Smooth muscle cell (in vitro differentiated cells): ENCODE measurements around the gene IGFBP2. TPM values are rescaled to one million over a fixed set of nuclear protein-coding genes. Genes with fewer than 3 reads are reported as not detected.
A peak's percentile ranks its signal among the peaks of the same experiment; 100 is the strongest.

Source experiments
- DNase-seq: peaks from one replicate; lab custom pipeline; 2025; ENCODE audit not compliant: unreplicated experiment; lab: John Stamatoyannopoulos, UW
- H2AFZ ChIP-seq: fragments of 200-600 bp; sonication (generic); 2 replicates; pipeline ENCODE4 v1.6.0; 2016; ENCODE audit warnings: antibody characterized with exemption, low read depth, mild to moderate bottlenecking
- H3F3A ChIP-seq: fragments of 200-600 bp; sonication (generic); 2 replicates; pipeline ENCODE4 v1.6.0; 2017; ENCODE audit warnings: antibody characterized with exemption, low read depth
- H3K27ac ChIP-seq: fragments of 200-600 bp; sonication (generic); 2 replicates; pipeline ENCODE4 v1.5.1; 2016; ENCODE audit warnings: low read depth, mild to moderate bottlenecking
- H3K27me3 ChIP-seq: fragments of 200-600 bp; sonication (generic); 2 replicates; pipeline ENCODE4 v1.6.1; 2016; ENCODE audit warnings: low read depth, mild to moderate bottlenecking
- H3K36me3 ChIP-seq: fragments of 200-600 bp; sonication (generic); 2 replicates; pipeline ENCODE4 v1.5.1; 2016; ENCODE audit warnings: low read depth
- H3K4me1 ChIP-seq: fragments of 200-600 bp; sonication (generic); 2 replicates; pipeline ENCODE4 v1.5.1; 2016; ENCODE audit warnings: low read depth
- H3K4me2 ChIP-seq: fragments of 200-600 bp; sonication (generic); 2 replicates; pipeline ENCODE4 v1.6.0; 2016; ENCODE audit warnings: mild to moderate bottlenecking
- H3K4me3 ChIP-seq: fragments of 200-600 bp; sonication (generic); 2 replicates; pipeline ENCODE4 v1.5.1; 2016; ENCODE audit warnings: mild to moderate bottlenecking
- H3K79me2 ChIP-seq: fragments of 200-600 bp; sonication (generic); 2 replicates; pipeline ENCODE4 v1.6.0; 2016; ENCODE audit warnings: low read depth, mild to moderate bottlenecking
- H3K9ac ChIP-seq: fragments of 200-600 bp; sonication (generic); 2 replicates; pipeline ENCODE4 v1.6.0; 2016; ENCODE audit warnings: low read depth
- H3K9me3 ChIP-seq: fragments of 200-600 bp; sonication (generic); replicated peaks from 2 replicates; pipeline ENCODE4 v1.5.1; 2016; ENCODE audit warnings: low read depth
- H4K20me1 ChIP-seq: fragments of 200-600 bp; sonication (generic); 2 replicates; pipeline ENCODE4 v1.6.0; 2016; ENCODE audit warnings: low read depth
- CTCF ChIP-seq: fragments of 200-600 bp; sonication (generic); IDR thresholded peaks from 2 replicates; pipeline ENCODE4 v1.5.1; 2017; ENCODE audit warnings: borderline replicate concordance, mild to moderate bottlenecking, antibody characterized with exemption; ENCODE audit not compliant: insufficient read depth, poor library complexity, severe bottlenecking
- WGBS: methylation state at CpG from one replicate; pipeline ENCODE4 v1.1.7; 2016; ENCODE audit warnings: low lambda C conversion rate; 5-methylcytosine and 5-hydroxymethylcytosine counted together
- polyA plus RNA-seq: library from polyadenylated mRNA; unstranded; fragments of >200 nt; fragmentation: Nextera tagmentation; extraction: Ambion mirVana; gene quantifications from 2 replicates; pipeline ENCODE4 v1.2.1, GENCODE V29; 2016
- total RNA-seq: library from RNA; depleted of rRNA; stranded (reverse); fragments of >200 nt; gene quantifications from 2 replicates; pipeline ENCODE4 v1.2.3, GENCODE V29; 2014

Gene IGFBP2
- total and polyA plus RNA-seq, 2 experiments from 2014 or later: 143 to 225 TPM

- Histone ChIP-seq H3K27me3 (no peaks in the 10 kb centered on the region), H3K4me2 (peak overlapping the region; percentile 97), H3K27ac (peak overlapping the region; percentile 92), H3K9ac (peak overlapping the region; percentile 61), H3K79me2 (peaks cover 58% of the 10 kb centered on the region), H2AFZ (peak overlapping the region; percentile 38), H3K4me3 (peak overlapping the region; percentile 56), H3K4me1 (peaks cover 53% of the 10 kb centered on the region), H4K20me1 (peaks cover 30% of the 10 kb centered on the region), H3F3A (peaks cover 35% of the 10 kb centered on the region), H3K36me3 (no peaks in the 10 kb centered on the region), H3K9me3 (no peaks in the 10 kb centered on the region)
- 3% methylated on average over 15 of the region's 15 CpGs for WGBS
- no peak for DNase-seq
- TF ChIP-seq CTCF: no peak
Observed at GRCh38 chr2:216693414-216694080, 60.3 kb downstream of the IGFBP2 start.

GRCh38 chr2:216694082-216694825 lies 61.0 kb downstream of the IGFBP2 start:
- peak; percentile 24 for DNase-seq
- peak overlapping the region; percentile 56 for H3K4me3 ChIP-seq
- no peak for TF ChIP-seq CTCF
- peak overlapping the region; percentile 61 for H3K9ac ChIP-seq
- H3F3A ChIP-seq: peaks cover 28% of the 10 kb centered on the region
- H3K27ac ChIP-seq: peak overlapping the region; percentile 92
- H2AFZ ChIP-seq: peak overlapping the region; percentile 38
- no peaks in the 10 kb centered on the region for H3K9me3 ChIP-seq
- WGBS: under 1% methylated on average over 58 of the region's 59 CpGs
- H3K4me1 ChIP-seq: peaks cover 49% of the 10 kb centered on the region
- H4K20me1 ChIP-seq: peaks cover 23% of the 10 kb centered on the region
- no peaks in the 10 kb centered on the region for H3K36me3 ChIP-seq
- peak overlapping the region; percentile 97 for H3K4me2 ChIP-seq
- H3K27me3 ChIP-seq: no peaks in the 10 kb centered on the region
- H3K79me2 ChIP-seq: peaks cover 52% of the 10 kb centered on the region

DNA sequence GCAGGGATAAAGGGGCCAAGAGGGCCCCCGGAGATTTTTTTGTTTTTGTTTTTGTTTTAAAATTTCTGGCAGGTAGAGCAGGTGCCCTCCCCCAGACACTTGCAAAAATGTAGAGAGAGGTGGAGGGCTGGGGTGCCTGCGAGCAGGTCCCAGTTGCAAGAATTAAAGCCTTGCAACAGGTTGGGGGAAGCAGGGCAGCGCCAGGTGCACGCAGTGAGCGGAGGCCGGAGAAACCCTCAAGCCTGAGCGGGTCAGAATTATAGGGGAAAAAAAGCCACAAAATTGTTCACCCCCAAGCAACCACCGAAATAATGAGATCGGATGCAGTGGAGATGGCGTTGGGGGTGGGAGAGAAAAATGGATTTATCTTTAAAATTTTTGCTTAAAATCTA lies 61.6 kb downstream of the IGFBP2 start:
- Histone ChIP-seq H3K4me1 (peaks cover 46% of the 10 kb centered on the region), H3K27ac (peak overlapping the region; percentile 92), H4K20me1 (peaks cover 19% of the 10 kb centered on the region), H3K4me3 (peak overlapping the region; percentile 56), H3K9ac (peak overlapping the region; percentile 61), H3K4me2 (peak overlapping the region; percentile 97), H2AFZ (no peak overlapping the region), H3K27me3 (no peaks in the 10 kb centered on the region), H3F3A (peaks cover 24% of the 10 kb centered on the region), H3K9me3 (no peaks in the 10 kb centered on the region), H3K79me2 (peaks cover 46% of the 10 kb centered on the region), H3K36me3 (no peaks in the 10 kb centered on the region)
- no peak for DNase-seq
- WGBS: 7% methylated on average over 10 of the region's 10 CpGs
- no peak for TF ChIP-seq CTCF
